ENCODE results near the gene TNKS2.

DNA sequence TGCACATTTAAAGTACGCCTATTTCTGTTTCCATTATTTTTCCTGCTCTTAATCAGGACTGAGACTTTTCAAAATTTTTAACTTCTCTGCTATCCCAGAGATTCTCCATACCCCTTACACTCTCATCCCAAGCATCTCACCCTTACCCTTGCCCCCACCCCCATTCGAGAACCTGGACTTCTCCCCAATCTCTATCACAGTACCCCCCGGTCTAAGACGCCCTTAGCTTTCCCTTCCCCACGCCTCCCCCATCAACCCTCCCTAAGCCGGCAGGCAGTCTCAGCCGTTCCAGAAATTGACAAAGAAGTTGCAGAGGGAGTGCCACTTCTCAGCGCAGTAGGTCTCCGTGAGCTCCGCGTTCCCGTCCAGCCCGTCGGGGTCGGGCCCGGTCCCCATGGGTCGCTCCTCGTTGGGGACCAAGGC, 109.7 kb downstream of the TNKS2 start:
- TF ChIP-seq EZH2 (IDR thresholded peaks at IDR 0.05; ENCODE audit: borderline replicate concordance, low read length), result no peak
- TF ChIP-seq, protein P1, sequence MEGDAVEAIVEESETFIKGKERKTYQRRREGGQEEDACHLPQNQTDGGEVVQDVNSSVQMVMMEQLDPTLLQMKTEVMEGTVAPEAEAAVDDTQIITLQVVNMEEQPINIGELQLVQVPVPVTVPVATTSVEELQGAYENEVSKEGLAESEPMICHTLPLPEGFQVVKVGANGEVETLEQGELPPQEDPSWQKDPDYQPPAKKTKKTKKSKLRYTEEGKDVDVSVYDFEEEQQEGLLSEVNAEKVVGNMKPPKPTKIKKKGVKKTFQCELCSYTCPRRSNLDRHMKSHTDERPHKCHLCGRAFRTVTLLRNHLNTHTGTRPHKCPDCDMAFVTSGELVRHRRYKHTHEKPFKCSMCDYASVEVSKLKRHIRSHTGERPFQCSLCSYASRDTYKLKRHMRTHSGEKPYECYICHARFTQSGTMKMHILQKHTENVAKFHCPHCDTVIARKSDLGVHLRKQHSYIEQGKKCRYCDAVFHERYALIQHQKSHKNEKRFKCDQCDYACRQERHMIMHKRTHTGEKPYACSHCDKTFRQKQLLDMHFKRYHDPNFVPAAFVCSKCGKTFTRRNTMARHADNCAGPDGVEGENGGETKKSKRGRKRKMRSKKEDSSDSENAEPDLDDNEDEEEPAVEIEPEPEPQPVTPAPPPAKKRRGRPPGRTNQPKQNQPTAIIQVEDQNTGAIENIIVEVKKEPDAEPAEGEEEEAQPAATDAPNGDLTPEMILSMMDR (conservative IDR thresholded peaks at IDR 0.05 in 1 of 2, IDR thresholded peaks at IDR 0.05 in 1 of 2; ENCODE audit: extremely low read depth in 1 of 2, insufficient read depth in 1 of 2, low read depth in 1 of 2, low read length in 2 of 2), result no peak
